Left lung (tissue), 10 donors: Measurements from ENCODE around the gene SIX3. TPM values are rescaled to one million over a fixed set of nuclear protein-coding genes. Genes with fewer than 3 reads are reported as not detected.

Experiments used
- ATAC-seq: fragments of 200-7000 bp; cut with Tn5 transposase; one replicate; pipeline ENCODE4 v1.9.1; 2020; ENCODE audit warnings: moderate library complexity
- DNase-seq, 4 donors: peaks; one replicate each; pipeline ENCODE4 v3.0.0-alpha.2; 2013 to 2020
- H3K27ac ChIP-seq, 2 donors: fragments of 200-600 bp; sonication (generic) in 1 of 2; one replicate each; pipeline versions ENCODE4 v1.5.0 to v1.8.0; 2020 to 2021
- H3K27me3 ChIP-seq, 2 donors: fragments of 200-600 bp; sonication (generic) in 1 of 2; one replicate each; pipeline versions ENCODE4 v1.5.0 to v1.8.0; 2020 to 2021
- H3K36me3 ChIP-seq, 2 donors: fragments of 200-600 bp; sonication (generic) in 1 of 2; one replicate each; pipeline versions ENCODE4 v1.5.0 to v1.8.0; 2020 to 2021
- H3K4me1 ChIP-seq, 2 donors: fragments of 200-600 bp; one replicate each; pipeline ENCODE4 v1.8.0; 2021
- H3K4me3 ChIP-seq, 2 donors: fragments of 200-600 bp; sonication (generic) in 1 of 2; one replicate each; pipeline versions ENCODE4 v1.5.0 to v1.8.0; 2020 to 2021; ENCODE audit warnings: mild to moderate bottlenecking in 1 of 2
- H3K9me3 ChIP-seq, 2 donors: fragments of 200-600 bp; sonication (generic) in 1 of 2; one replicate each; pipeline versions ENCODE4 v1.5.0 to v1.8.0; 2020 to 2021
- CTCF ChIP-seq, 2 donors: fragments of 200-600 bp; sonication (generic) in 1 of 2; IDR thresholded peaks; one replicate each; pipeline versions ENCODE4 v1.5.0 to v1.8.0; 2021; ENCODE audit warnings: antibody characterized with exemption in 2 of 2
- intact Hi-C, 2 donors: fragments of 100-400 bp; cut with DNase I; formaldehyde crosslinking; loops; one replicate each; pipeline versions ENCODE4 v1.11.2 to v1.14.2; 2022
- polyA plus RNA-seq, 6 donors: library from polyadenylated mRNA; unstranded; fragments of 120-200 nt; gene quantifications; one replicate each; pipeline ENCODE4 v1.2.1, GENCODE V29; 2013; ENCODE audit not compliant: insufficient read length in 6 of 6
- total RNA-seq, 2 donors: library from RNA; stranded (reverse); fragmentation: NEBNext Ultra II Directional; extraction: Animal tissue kit (Norgen Biotek cat#: 25700); gene quantifications; one replicate each; pipeline ENCODE4 v1.2.1, GENCODE V29; 2021
- donor health status: DM: no; HTN: yes; CAD: no.
- donor health status: DM: no; HTN: no; CAD: no.

Gene SIX3
- total and polyA plus RNA-seq, 8 donors = not detected

- Histone ChIP-seq H3K27me3 (peaks cover 0 to 61% of the 10 kb centered on the region in 2 donors), H3K4me1 (no peaks in the 10 kb centered on the region), H3K9me3 (no peaks in the 10 kb centered on the region), H3K4me3 (no peak overlapping the region), H3K36me3 (no peaks in the 10 kb centered on the region), H3K27ac (no peak overlapping the region)
- TF ChIP-seq CTCF (IDR thresholded peaks at IDR 0.05) = no peak
- intact Hi-C loops = no loop called here
- no peak for ATAC-seq
- DNase-seq = no peak
Measured at GRCh38 chr2:44967056-44967455, 25.6 kb downstream of the SIX3 start.

- Histone ChIP-seq H3K9me3 (no peaks in the 10 kb centered on the region), H3K4me3 (no peak overlapping the region), H3K27me3 (peaks cover 0 to 61% of the 10 kb centered on the region in 2 donors), H3K4me1 (no peaks in the 10 kb centered on the region), H3K27ac (no peak overlapping the region), H3K36me3 (no peaks in the 10 kb centered on the region)
- intact Hi-C loops = no loop called here
- no peak for TF ChIP-seq CTCF (IDR thresholded peaks at IDR 0.05)
- DNase-seq (no peak), ATAC-seq (no peak)
Measured at GRCh38 chr2:44967727-44968432, 26.4 kb downstream of the SIX3 start.

GRCh38 chr2:44969936-44970335, 28.4 kb downstream of the SIX3 start:
- intact Hi-C loops = no loop called here
- ATAC-seq (no peak), DNase-seq (no peak)
- no peak overlapping the region for H3K27ac ChIP-seq
- no peak overlapping the region for H3K4me3 ChIP-seq
- TF ChIP-seq CTCF (IDR thresholded peaks at IDR 0.05) = no peak
- H3K27me3 ChIP-seq = peaks cover 0 to 58% of the 10 kb centered on the region in 2 donors
- H3K36me3 ChIP-seq = no peaks in the 10 kb centered on the region
- no peaks in the 10 kb centered on the region for H3K4me1 ChIP-seq
- H3K9me3 ChIP-seq = no peaks in the 10 kb centered on the region

- no peak for TF ChIP-seq CTCF (IDR thresholded peaks at IDR 0.05)
- H3K27ac ChIP-seq = no peak overlapping the region
- peaks cover 0 to 58% of the 10 kb centered on the region in 2 donors for H3K27me3 ChIP-seq
- ATAC-seq = no peak
- intact Hi-C loops = no loop called here
- H3K4me1 ChIP-seq = no peaks in the 10 kb centered on the region
- no peak for DNase-seq
- H3K36me3 ChIP-seq = no peaks in the 10 kb centered on the region
- no peak overlapping the region for H3K4me3 ChIP-seq
- H3K9me3 ChIP-seq = no peaks in the 10 kb centered on the region
Measured at GRCh38 chr2:44970846-44971450, 29.4 kb downstream of the SIX3 start.

GRCh38 chr2:44972771-44973535, 31.5 kb downstream of the SIX3 start:
- ATAC-seq = no peak

More at GRCh38 chr2:44972771-44973535, 31.5 kb downstream of the SIX3 start:
- no peaks in the 10 kb centered on the region for H3K36me3 ChIP-seq
- H3K27ac ChIP-seq = no peak overlapping the region
- no peak for TF ChIP-seq CTCF (IDR thresholded peaks at IDR 0.05)
- intact Hi-C loops = no loop called here
- no peaks in the 10 kb centered on the region for H3K4me1 ChIP-seq
- DNase-seq = no peak
- no peak overlapping the region for H3K4me3 ChIP-seq
- no peaks in the 10 kb centered on the region for H3K9me3 ChIP-seq
- H3K27me3 ChIP-seq = peaks cover 0 to 68% of the 10 kb centered on the region in 2 donors
